Coronary artery (tissue), 2 donors: ENCODE measurements around the gene TIMM50.

ENCODE experiments used
- DNase-seq: peaks from one replicate; pipeline ENCODE4 v3.0.0-alpha.2; 2017; ENCODE audit warnings: low spot score
- H3K27ac ChIP-seq, 2 donors: fragments of 200-600 bp; sonication (generic); one replicate each; pipeline ENCODE4 v1.5.1; 2016 to 2019
- H3K4me3 ChIP-seq: fragments of 200-600 bp; sonication (generic); 2 replicates; pipeline ENCODE4 v1.5.1; 2016; ENCODE audit warnings: mild to moderate bottlenecking, moderate library complexity
- TF ChIP-seq, protein P1 (sequence below): fragments of 200-600 bp; sonication (generic); IDR thresholded peaks from one replicate; pipeline ENCODE4 v1.5.1; 2019; ENCODE audit warnings: antibody characterized with exemption

The TIMM50 gene

DNA sequence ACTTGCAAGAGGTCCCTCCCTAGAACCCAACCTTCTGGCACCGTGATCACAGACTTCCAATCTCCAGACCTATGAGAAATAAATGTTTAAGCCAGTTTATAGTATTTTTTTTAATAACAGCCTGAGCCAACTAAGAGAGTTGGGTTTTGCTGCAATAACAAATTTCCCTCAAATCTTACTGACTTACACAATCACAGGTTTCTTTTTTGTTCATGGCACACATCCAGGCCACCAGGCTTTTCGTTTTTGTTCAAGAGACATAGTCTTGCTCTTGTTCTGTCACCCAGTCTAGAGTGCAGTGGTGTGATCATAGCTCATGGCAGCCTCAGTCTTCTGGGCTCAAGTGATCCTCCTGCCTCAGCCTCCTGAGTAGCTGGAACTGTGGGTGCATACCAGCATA lies 32.4 kb downstream of the TIMM50 start:
- TF ChIP-seq, protein P1, sequence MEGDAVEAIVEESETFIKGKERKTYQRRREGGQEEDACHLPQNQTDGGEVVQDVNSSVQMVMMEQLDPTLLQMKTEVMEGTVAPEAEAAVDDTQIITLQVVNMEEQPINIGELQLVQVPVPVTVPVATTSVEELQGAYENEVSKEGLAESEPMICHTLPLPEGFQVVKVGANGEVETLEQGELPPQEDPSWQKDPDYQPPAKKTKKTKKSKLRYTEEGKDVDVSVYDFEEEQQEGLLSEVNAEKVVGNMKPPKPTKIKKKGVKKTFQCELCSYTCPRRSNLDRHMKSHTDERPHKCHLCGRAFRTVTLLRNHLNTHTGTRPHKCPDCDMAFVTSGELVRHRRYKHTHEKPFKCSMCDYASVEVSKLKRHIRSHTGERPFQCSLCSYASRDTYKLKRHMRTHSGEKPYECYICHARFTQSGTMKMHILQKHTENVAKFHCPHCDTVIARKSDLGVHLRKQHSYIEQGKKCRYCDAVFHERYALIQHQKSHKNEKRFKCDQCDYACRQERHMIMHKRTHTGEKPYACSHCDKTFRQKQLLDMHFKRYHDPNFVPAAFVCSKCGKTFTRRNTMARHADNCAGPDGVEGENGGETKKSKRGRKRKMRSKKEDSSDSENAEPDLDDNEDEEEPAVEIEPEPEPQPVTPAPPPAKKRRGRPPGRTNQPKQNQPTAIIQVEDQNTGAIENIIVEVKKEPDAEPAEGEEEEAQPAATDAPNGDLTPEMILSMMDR, result no peak
- H3K4me3 ChIP-seq, result no peak overlapping the region
- DNase-seq, result no peak
- no peak overlapping the region for H3K27ac ChIP-seq

DNA sequence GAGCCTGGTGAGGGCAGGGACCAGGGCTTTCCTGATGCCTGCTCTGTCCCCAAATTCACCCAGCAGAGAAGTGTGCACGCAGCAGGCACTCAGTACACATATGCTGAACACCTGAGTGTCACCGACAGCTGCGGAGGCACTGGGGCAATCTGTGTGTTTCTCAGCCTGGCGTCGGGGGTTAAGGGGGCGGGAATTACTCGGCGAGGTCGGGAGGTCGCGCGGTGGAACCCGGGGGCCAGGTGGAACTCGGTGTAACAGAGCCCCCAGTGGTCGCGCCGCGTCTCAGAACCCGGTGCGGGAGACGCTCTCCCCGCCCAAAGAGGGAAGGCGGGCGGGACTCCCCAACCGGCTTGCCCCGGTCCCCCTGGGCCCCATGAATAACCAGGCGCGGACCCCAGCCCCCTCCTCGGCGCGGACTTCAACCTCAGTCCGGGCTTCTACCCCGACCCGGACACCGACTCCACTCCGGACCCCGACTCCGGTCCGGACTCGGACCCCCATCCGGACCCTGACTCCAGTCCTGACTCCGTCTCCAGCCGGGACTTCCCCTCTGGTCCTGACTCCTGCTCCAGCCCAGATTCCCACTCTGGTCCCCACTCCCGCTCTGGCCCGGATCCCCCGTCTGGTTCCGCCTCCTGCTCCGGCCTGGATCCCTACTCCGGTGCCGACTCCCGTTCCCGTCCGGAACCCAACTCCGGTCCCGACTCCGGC lies 34.4 kb downstream of the TIMM50 start, which contains the start of gene SELENOV:
SELENOV (plus strand) TSS at position 300 of the 711 bp plus-strand sequence; CDS start at position 374, 74 bp downstream.
- Histone ChIP-seq H3K4me3 (peak within 1 kb of the TSS; percentile 63), H3K27ac (no peak within 1 kb of the TSS)
- TF ChIP-seq, protein P1, result no peak
- no peak for DNase-seq

DNA sequence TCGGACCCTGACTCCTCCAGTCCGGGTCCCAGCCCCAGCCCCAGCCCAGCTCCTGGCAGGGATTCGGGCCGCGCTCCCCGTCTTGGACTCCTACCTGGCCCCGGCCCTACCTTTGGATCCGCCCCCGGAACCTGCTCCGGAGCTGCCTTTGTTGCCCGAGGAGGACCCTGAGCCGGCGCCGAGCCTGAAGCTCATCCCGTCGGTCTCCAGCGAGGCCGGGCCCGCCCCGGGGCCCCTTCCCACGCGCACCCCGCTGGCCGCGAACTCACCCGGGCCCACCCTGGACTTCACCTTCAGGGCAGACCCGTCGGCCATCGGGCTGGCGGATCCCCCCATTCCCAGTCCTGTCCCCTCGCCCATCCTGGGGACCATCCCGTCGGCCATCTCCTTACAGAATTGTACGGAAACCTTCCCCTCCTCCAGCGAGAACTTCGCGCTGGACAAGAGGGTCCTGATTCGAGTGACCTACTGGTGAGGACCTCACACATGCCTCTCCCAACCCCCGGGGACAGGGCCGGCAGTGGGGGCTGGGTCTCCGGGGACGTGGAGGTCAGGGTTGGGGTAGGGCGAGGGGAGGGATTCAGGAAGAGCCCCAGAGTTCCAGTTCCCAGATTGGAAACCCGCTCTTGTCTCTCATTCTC lies 35.0 kb downstream of the TIMM50 start:
- Histone ChIP-seq H3K4me3 (peak overlapping the region; percentile 63), H3K27ac (no peak overlapping the region)
- TF ChIP-seq, protein P1, result no peak
- no peak for DNase-seq

DNA sequence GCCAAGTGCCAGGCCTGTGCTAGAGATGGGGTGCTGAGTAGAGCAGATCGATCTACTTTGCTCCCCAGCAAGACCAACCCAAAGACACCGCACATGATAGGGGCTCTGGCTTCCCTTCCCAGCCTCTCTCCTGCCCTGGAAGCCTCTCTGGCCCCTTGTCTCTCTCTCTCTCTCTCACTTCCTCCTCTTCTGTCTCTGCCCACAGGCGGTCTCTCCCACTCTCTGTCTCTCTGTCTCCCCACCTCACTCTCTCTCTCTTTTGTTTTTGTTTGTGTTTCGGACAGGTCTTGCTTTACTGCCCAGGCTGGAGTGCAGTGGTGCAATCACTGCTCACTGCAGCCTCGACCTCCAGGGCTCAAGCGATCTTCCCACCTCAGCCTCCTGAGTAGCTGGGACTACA lies 35.6 kb downstream of the TIMM50 start:
- peak overlapping the region; percentile 63 for H3K4me3 ChIP-seq
- TF ChIP-seq, protein P1, result no peak
- DNase-seq, result no peak
- no peak overlapping the region for H3K27ac ChIP-seq

DNA sequence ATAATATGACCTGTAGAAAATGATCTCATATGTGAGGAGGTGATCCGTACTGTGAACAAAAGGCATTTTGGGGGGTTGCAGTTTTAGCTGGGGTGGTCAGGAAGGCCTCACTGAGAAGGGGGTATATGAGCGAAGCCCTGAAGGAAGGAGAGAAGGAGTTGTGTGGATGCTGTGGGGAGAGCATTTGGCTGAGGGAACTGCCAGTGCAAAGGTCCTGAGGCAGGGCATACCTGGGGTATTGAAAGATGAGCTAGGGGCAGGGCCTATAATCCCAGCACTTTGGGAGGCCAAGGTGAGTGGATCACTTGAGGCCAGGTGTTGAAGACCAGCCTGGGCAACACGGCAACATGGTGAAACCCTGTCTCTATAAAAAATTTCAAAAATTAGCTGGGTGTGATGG lies 36.8 kb downstream of the TIMM50 start:
- H3K27ac ChIP-seq, result no peak overlapping the region
- H3K4me3 ChIP-seq, result no peak overlapping the region
- TF ChIP-seq, protein P1, result no peak
- no peak for DNase-seq

DNA sequence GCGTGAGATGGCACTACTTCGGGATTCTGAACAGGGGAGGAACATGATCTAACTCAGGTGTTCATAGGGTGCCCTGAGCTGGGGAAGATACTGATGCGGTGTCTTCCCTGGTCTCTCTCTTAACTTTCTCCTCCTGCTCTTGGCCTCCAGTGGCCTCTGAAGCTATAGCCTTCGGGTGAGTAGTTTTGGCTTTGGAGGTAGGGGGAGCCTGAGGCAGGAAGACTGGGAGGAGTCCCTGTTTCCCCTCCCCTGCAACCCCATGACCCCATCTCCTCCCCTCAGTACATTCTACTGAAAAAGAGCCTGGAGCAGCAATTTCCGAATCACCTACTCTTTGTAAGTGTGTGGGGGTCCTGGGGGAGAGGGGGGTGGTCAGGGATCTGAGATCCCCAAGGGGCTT lies 37.8 kb downstream of the TIMM50 start:
- no peak overlapping the region for H3K4me3 ChIP-seq
- no peak overlapping the region for H3K27ac ChIP-seq
- TF ChIP-seq, protein P1, result no peak
- no peak for DNase-seq

DNA sequence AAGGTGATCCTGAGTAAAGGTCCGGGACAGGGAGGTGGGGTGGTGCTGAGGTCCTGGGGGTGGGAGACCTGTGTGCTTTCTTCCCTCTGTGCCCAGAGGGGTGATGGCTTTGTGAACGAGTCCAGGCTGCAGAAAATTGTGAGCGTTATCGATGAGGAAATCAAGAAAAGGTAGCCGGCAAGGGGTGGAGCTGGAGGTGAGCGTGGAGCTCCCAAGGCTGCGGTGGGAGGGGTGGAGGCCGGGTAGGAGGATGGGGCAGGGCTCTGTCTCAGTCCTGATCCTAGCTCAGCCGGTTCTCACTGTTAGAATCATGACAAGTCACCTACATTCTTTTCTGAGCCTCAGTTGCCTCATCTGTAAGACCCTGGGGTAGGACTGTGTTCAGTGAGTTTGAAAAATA lies 38.3 kb downstream of the TIMM50 start:
- DNase-seq, result no peak
- TF ChIP-seq, protein P1, result no peak
- H3K4me3 ChIP-seq, result no peak overlapping the region
- no peak overlapping the region for H3K27ac ChIP-seq
